Measurements from ENCODE around the gene SARS1. TPM values are rescaled to one million over a fixed set of nuclear protein-coding genes. Genes with fewer than 3 reads are reported as not detected.
A peak's percentile ranks its signal among the peaks of the same experiment; 100 is the strongest.

SARS1 gene
- total and polyA plus RNA-seq, 2 of the 13 experiments (the other 11 are each of a cell fraction or from before 2014, with no cell fraction given), result 103 to 134 TPM

- TF ChIP-seq ZNF512 (CRISPR knock-in tag; IDR thresholded peaks at IDR 0.05), result 0 out of 2 replicates have a peak, but pooled peaks have one; percentile 24
- TF ChIP-seq ATF6 (CRISPR knock-in tag; conservative IDR thresholded peaks at IDR 0.05), result no peak
- TF ChIP-seq RORA (CRISPR knock-in tag; IDR thresholded peaks at IDR 0.05), result no peak
- no peak for TF ChIP-seq AHR (CRISPR knock-in tag; IDR thresholded peaks at IDR 0.05)
- no peak for TF ChIP-seq JDP2 (CRISPR knock-in tag; IDR thresholded peaks at IDR 0.05; ENCODE audit: borderline replicate concordance)
- TF ChIP-seq ATF2 (CRISPR knock-in tag; IDR thresholded peaks at IDR 0.05), result peak; percentile 70; the same call in 1 of the 2 replicates
- TF ChIP-seq HNF4G (IDR thresholded peaks at IDR 0.05; ENCODE audit: borderline replicate concordance, low read depth, low read length), result no peak
- TF ChIP-seq HNF4G (CRISPR knock-in tag; IDR thresholded peaks at IDR 0.05; ENCODE audit: borderline replicate concordance, low read depth), result peak; percentile 76; the same call in 1 of the 2 replicates
- peak; percentile 72; the same call in 1 of the 2 replicates for TF ChIP-seq GATAD1 (CRISPR knock-in tag; IDR thresholded peaks at IDR 0.05)
- peak; percentile 73 for TF ChIP-seq FOXP4 (CRISPR knock-in tag; IDR thresholded peaks at IDR 0.05)
- 0 out of 2 replicates have a peak, but pooled peaks have one; percentile 28 for TF ChIP-seq HNRNPL (IDR thresholded peaks at IDR 0.05; ENCODE audit: low read depth, low read length)
- TF ChIP-seq ZNF142 (CRISPR knock-in tag; IDR thresholded peaks at IDR 0.05), result peak; percentile 59; the same call in 1 of the 2 replicates
- TF ChIP-seq HOXA5 (CRISPR knock-in tag; IDR thresholded peaks at IDR 0.05), result no peak
Measured at GRCh38 chr1:109277434-109278204, 63.9 kb downstream of the SARS1 start (continued).

Data from HepG2 (cell line).